H1 (cell line): ENCODE measurements around the gene ZFAND3. TPM values are rescaled to one million over a fixed set of nuclear protein-coding genes. Genes with fewer than 3 reads are reported as not detected.

Experiments
- BACH1 ChIP-seq: IDR thresholded peaks from 2 replicates; pipeline ENCODE4 v1.6.1; 2012; ENCODE audit warnings: low read length, improper control_type of control experiment
- CBX5 ChIP-seq: fragments of 300-800, 300-1000 bp; sonication (generic); IDR thresholded peaks from 2 replicates; pipeline ENCODE4 v1.7.1; 2016; ENCODE audit warnings: antibody characterized with exemption, low read length, low read depth
- CBX8 ChIP-seq: fragments of 300-800, 300-1000 bp; sonication (generic); IDR thresholded peaks from 2 replicates; pipeline ENCODE4 v1.7.1; 2016; ENCODE audit warnings: low read depth, low read length, borderline replicate concordance
- CHD2 ChIP-seq: IDR thresholded peaks from 2 replicates; pipeline ENCODE4 v1.6.1; 2012; ENCODE audit warnings: low read length, improper control_type of control experiment
- POLR2A ChIP-seq, 2 experiments: IDR thresholded peaks; 1 replicate in 1 of 2; 2 replicates in 1 of 2; pipeline ENCODE4 v1.6.1; 2011; ENCODE audit warnings: low read depth in 2 of 2, low read length in 2 of 2, mild to moderate bottlenecking in 2 of 2; ENCODE audit errors: control extremely low read depth in 1 of 2
- RBBP5 ChIP-seq: IDR thresholded peaks from 2 replicates; pipeline ENCODE4 v1.7.1; 2012; ENCODE audit warnings: low read depth, mild to moderate bottlenecking, inconsistent platforms, low read length, moderate library complexity, borderline replicate concordance
- RFX5 ChIP-seq: IDR thresholded peaks from 2 replicates; pipeline ENCODE4 v1.6.1; 2011; ENCODE audit warnings: low read depth, low read length, improper control_type of control experiment, borderline replicate concordance
- RNF2 ChIP-seq: fragments of 200-900, 300-1000 bp; sonication (generic); IDR thresholded peaks from 2 replicates; pipeline ENCODE4 v1.7.1; 2016; ENCODE audit warnings: borderline replicate concordance, low read depth, mild to moderate bottlenecking, antibody characterized with exemption, low read length; ENCODE audit not compliant: poor library complexity, severe bottlenecking; ENCODE audit errors: missing control alignments
- TAF7 ChIP-seq: optimal IDR thresholded peaks from 2 replicates; pipeline ENCODE3; 2011; ENCODE audit warnings: low read depth, mild to moderate bottlenecking, inconsistent platforms, low read length, moderate library complexity, borderline replicate concordance
- TEAD4 ChIP-seq: IDR thresholded peaks from 2 replicates; pipeline ENCODE4 v1.6.1; 2012; ENCODE audit warnings: low read depth, low read length, inconsistent platforms, mixed read lengths
- polyA plus RNA-seq, 7 experiments: library from polyadenylated mRNA; depleted of rRNA in 3 of 7; stranded (reverse) in 5 of 7; unstranded in 2 of 7; fragments of >200 nt in 5 of 7; fragments of 200-250 nt in 2 of 7; gene quantifications; 1 replicate in 5 of 7; 2 replicates in 1 of 7; 4 replicates in 1 of 7; pipeline versions ENCODE4 v1.2.1 to v1.2.3, GENCODE V29; 2011 to 2013; ENCODE audit warnings: missing spikeins in 2 of 7, mixed read lengths in 2 of 7
- total RNA-seq: library from RNA; stranded (reverse); fragmentation: NEBNext Ultra II Directional; extraction: Animal tissue kit (Norgen Biotek cat#: 25700); gene quantifications from 2 replicates; pipeline ENCODE4 v1.2.1, GENCODE V29; 2021
- TF ChIP-seq, protein P1 (sequence below): IDR thresholded peaks from 2 replicates; pipeline ENCODE4 v1.6.1; 2012; ENCODE audit warnings: inconsistent platforms
- TF ChIP-seq, protein P2 (sequence below): fragments of 300-600 bp; sonication (generic); IDR thresholded peaks from 2 replicates; pipeline ENCODE4 v1.7.1; 2012; ENCODE audit warnings: low read length, moderate library complexity, mild to moderate bottlenecking, inconsistent platforms; ENCODE audit not compliant: insufficient replicate concordance

The ZFAND3 gene
- total and polyA plus RNA-seq, 2 of the 8 experiments (the other 6 are each of a cell fraction or from before 2014, with no cell fraction given) = 13.0 to 51.3 TPM

DNA sequence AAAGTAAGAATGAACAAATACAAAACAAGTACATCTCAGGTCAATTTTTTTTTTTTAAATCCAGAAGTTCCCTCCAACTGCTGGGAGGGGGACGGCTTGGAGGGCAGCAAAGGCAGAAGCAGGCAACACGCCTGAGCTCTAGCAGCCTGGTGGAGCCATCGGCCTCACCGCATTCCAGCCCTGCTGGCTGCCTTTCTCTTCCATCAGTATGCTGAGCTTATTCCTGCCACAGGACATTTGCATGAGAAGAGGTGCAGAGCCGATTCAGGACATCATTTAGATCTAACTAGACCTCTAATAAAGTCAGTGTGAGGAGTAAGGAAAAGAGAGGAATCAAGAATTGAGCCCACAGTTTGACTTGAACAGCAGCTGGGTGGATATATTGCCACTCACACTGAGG lies 318.8 kb downstream of the ZFAND3 start (continued):
- TF ChIP-seq TAF7 (no peak), RNF2 (no peak), CHD2 (no peak), RFX5 (no peak), POLR2A (IDR thresholded peaks at IDR 0.05; ENCODE audit: control extremely low read depth in 1 of 2, low read depth in 2 of 2, low read length in 2 of 2) (no peak), TEAD4 (peak; percentile 98), RBBP5 (no peak), CBX5 (no peak), BACH1 (no peak), CBX8 (no peak)
- TF ChIP-seq, protein P1, sequence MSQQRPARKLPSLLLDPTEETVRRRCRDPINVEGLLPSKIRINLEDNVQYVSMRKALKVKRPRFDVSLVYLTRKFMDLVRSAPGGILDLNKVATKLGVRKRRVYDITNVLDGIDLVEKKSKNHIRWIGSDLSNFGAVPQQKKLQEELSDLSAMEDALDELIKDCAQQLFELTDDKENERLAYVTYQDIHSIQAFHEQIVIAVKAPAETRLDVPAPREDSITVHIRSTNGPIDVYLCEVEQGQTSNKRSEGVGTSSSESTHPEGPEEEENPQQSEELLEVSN = no peak
- TF ChIP-seq, protein P2, sequence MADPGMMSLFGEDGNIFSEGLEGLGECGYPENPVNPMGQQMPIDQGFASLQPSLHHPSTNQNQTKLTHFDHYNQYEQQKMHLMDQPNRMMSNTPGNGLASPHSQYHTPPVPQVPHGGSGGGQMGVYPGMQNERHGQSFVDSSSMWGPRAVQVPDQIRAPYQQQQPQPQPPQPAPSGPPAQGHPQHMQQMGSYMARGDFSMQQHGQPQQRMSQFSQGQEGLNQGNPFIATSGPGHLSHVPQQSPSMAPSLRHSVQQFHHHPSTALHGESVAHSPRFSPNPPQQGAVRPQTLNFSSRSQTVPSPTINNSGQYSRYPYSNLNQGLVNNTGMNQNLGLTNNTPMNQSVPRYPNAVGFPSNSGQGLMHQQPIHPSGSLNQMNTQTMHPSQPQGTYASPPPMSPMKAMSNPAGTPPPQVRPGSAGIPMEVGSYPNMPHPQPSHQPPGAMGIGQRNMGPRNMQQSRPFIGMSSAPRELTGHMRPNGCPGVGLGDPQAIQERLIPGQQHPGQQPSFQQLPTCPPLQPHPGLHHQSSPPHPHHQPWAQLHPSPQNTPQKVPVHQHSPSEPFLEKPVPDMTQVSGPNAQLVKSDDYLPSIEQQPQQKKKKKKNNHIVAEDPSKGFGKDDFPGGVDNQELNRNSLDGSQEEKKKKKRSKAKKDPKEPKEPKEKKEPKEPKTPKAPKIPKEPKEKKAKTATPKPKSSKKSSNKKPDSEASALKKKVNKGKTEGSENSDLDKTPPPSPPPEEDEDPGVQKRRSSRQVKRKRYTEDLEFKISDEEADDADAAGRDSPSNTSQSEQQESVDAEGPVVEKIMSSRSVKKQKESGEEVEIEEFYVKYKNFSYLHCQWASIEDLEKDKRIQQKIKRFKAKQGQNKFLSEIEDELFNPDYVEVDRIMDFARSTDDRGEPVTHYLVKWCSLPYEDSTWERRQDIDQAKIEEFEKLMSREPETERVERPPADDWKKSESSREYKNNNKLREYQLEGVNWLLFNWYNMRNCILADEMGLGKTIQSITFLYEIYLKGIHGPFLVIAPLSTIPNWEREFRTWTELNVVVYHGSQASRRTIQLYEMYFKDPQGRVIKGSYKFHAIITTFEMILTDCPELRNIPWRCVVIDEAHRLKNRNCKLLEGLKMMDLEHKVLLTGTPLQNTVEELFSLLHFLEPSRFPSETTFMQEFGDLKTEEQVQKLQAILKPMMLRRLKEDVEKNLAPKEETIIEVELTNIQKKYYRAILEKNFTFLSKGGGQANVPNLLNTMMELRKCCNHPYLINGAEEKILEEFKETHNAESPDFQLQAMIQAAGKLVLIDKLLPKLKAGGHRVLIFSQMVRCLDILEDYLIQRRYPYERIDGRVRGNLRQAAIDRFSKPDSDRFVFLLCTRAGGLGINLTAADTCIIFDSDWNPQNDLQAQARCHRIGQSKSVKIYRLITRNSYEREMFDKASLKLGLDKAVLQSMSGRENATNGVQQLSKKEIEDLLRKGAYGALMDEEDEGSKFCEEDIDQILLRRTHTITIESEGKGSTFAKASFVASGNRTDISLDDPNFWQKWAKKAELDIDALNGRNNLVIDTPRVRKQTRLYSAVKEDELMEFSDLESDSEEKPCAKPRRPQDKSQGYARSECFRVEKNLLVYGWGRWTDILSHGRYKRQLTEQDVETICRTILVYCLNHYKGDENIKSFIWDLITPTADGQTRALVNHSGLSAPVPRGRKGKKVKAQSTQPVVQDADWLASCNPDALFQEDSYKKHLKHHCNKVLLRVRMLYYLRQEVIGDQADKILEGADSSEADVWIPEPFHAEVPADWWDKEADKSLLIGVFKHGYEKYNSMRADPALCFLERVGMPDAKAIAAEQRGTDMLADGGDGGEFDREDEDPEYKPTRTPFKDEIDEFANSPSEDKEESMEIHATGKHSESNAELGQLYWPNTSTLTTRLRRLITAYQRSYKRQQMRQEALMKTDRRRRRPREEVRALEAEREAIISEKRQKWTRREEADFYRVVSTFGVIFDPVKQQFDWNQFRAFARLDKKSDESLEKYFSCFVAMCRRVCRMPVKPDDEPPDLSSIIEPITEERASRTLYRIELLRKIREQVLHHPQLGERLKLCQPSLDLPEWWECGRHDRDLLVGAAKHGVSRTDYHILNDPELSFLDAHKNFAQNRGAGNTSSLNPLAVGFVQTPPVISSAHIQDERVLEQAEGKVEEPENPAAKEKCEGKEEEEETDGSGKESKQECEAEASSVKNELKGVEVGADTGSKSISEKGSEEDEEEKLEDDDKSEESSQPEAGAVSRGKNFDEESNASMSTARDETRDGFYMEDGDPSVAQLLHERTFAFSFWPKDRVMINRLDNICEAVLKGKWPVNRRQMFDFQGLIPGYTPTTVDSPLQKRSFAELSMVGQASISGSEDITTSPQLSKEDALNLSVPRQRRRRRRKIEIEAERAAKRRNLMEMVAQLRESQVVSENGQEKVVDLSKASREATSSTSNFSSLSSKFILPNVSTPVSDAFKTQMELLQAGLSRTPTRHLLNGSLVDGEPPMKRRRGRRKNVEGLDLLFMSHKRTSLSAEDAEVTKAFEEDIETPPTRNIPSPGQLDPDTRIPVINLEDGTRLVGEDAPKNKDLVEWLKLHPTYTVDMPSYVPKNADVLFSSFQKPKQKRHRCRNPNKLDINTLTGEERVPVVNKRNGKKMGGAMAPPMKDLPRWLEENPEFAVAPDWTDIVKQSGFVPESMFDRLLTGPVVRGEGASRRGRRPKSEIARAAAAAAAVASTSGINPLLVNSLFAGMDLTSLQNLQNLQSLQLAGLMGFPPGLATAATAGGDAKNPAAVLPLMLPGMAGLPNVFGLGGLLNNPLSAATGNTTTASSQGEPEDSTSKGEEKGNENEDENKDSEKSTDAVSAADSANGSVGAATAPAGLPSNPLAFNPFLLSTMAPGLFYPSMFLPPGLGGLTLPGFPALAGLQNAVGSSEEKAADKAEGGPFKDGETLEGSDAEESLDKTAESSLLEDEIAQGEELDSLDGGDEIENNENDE = no peak
